ENCODE results near the gene MUC6. TPM values are rescaled to one million over a fixed set of nuclear protein-coding genes. Genes with fewer than 3 reads are reported as not detected.

MUC6 gene
- polyA plus RNA-seq, 1 of the 3 experiments (the other 2 are of a cell fraction): not detected

DNA sequence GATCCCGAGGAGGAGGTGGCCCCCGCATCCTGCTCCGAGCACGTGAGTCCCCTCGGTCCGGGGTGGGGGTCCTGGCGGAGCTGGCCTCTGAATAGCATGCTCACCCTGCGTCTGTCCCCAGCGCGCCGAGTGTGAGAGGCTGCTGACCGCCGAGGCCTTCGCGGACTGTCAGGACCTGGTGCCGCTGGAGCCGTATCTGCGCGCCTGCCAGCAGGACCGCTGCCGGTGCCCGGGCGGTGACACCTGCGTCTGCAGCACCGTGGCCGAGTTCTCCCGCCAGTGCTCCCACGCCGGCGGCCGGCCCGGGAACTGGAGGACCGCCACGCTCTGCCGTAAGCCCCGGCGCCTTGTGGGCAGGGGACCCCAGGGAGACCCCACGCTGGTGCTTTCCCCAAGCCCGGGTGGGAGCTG lies 41.7 kb upstream of the MUC6 start:
- DNase-seq: no peak
- Histone ChIP-seq H3K27ac (ENCODE audit: low read depth in 2 of 2, low read length in 1 of 2) (no peak overlapping the region), H3K4me1 (ENCODE audit: control insufficient read depth in 1 of 2, insufficient read depth in 2 of 2, low read depth in 1 of 2, low read length in 1 of 2) (peaks cover 0 to 4% of the 10 kb centered on the region in 2 experiments; a peak in 1 of 4 replicates), H2AFZ (ENCODE audit: low read depth) (no peak overlapping the region), H3K9ac (no peak overlapping the region), H3K9me3 (no peaks in the 10 kb centered on the region), H3K36me3 (replicated peaks in 1 of 2; ENCODE audit: control insufficient read depth in 1 of 2, insufficient read depth in 2 of 2, low read length in 1 of 2) (no peaks in the 10 kb centered on the region), H3K27me3 (ENCODE audit: insufficient read depth) (no peaks in the 10 kb centered on the region; the same call in 1 of the 2 replicates), H3K79me2 (ENCODE audit: insufficient read depth) (no peaks in the 10 kb centered on the region), H3K9me2 (no peaks in the 10 kb centered on the region), H3K4me3 (ENCODE audit: low read depth in 2 of 2, low read length in 1 of 2) (no peak overlapping the region), H3F3A (replicated peaks; ENCODE audit: insufficient read depth) (no peaks in the 10 kb centered on the region), H4K20me1 (ENCODE audit: insufficient read depth) (no peaks in the 10 kb centered on the region), H3K4me2 (no peak overlapping the region)
- POLR2A ChIA-PET: no interaction called here
- CTCF ChIA-PET: interaction anchor here (1.1 to 1.9 kb wide), 2 partner anchors 13 to 27 kb away, joined by 4 to 6 read pairs; no protein-coding TSS in a partner anchor
- 0% methylated on average over 1 of the region's 39 CpGs for WGBS (ENCODE audit: low lambda C conversion rate)
- no peak for TF ChIP-seq CHD2 (IDR thresholded peaks at IDR 0.05; ENCODE audit: low read length, partially characterized antibody)
- no peak for TF ChIP-seq NRF1 (IDR thresholded peaks at IDR 0.05; ENCODE audit: low read depth, low read length)
- TF ChIP-seq TAF1 (IDR thresholded peaks at IDR 0.05; ENCODE audit: borderline replicate concordance, low read depth, low read length): no peak
- TF ChIP-seq GABPA (IDR thresholded peaks at IDR 0.05; ENCODE audit: low read depth): no peak
- TF ChIP-seq NFIC (IDR thresholded peaks at IDR 0.05; ENCODE audit: borderline replicate concordance): no peak
- TF ChIP-seq, protein P1, sequence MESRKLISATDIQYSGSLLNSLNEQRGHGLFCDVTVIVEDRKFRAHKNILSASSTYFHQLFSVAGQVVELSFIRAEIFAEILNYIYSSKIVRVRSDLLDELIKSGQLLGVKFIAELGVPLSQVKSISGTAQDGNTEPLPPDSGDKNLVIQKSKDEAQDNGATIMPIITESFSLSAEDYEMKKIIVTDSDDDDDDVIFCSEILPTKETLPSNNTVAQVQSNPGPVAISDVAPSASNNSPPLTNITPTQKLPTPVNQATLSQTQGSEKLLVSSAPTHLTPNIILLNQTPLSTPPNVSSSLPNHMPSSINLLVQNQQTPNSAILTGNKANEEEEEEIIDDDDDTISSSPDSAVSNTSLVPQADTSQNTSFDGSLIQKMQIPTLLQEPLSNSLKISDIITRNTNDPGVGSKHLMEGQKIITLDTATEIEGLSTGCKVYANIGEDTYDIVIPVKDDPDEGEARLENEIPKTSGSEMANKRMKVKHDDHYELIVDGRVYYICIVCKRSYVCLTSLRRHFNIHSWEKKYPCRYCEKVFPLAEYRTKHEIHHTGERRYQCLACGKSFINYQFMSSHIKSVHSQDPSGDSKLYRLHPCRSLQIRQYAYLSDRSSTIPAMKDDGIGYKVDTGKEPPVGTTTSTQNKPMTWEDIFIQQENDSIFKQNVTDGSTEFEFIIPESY (IDR thresholded peaks at IDR 0.05; ENCODE audit: borderline replicate concordance, low read depth): no peak
- TF ChIP-seq, protein P2, sequence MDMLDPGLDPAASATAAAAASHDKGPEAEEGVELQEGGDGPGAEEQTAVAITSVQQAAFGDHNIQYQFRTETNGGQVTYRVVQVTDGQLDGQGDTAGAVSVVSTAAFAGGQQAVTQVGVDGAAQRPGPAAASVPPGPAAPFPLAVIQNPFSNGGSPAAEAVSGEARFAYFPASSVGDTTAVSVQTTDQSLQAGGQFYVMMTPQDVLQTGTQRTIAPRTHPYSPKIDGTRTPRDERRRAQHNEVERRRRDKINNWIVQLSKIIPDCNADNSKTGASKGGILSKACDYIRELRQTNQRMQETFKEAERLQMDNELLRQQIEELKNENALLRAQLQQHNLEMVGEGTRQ (IDR thresholded peaks at IDR 0.05; ENCODE audit: borderline replicate concordance, low read depth, low read length): no peak
- no peak for TF ChIP-seq FOSL2 (IDR thresholded peaks at IDR 0.05; ENCODE audit: borderline replicate concordance, low read depth)
- TF ChIP-seq RXRA (IDR thresholded peaks at IDR 0.05; ENCODE audit: borderline replicate concordance, low read depth): no peak
- no peak for TF ChIP-seq RFX5 (IDR thresholded peaks at IDR 0.05; ENCODE audit: low read length)
- TF ChIP-seq, protein P3, sequence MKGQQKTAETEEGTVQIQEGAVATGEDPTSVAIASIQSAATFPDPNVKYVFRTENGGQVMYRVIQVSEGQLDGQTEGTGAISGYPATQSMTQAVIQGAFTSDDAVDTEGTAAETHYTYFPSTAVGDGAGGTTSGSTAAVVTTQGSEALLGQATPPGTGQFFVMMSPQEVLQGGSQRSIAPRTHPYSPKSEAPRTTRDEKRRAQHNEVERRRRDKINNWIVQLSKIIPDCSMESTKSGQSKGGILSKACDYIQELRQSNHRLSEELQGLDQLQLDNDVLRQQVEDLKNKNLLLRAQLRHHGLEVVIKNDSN (IDR thresholded peaks at IDR 0.05; ENCODE audit: borderline replicate concordance, low read depth): no peak
- TF ChIP-seq, protein P4, sequence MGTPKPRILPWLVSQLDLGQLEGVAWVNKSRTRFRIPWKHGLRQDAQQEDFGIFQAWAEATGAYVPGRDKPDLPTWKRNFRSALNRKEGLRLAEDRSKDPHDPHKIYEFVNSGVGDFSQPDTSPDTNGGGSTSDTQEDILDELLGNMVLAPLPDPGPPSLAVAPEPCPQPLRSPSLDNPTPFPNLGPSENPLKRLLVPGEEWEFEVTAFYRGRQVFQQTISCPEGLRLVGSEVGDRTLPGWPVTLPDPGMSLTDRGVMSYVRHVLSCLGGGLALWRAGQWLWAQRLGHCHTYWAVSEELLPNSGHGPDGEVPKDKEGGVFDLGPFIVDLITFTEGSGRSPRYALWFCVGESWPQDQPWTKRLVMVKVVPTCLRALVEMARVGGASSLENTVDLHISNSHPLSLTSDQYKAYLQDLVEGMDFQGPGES (IDR thresholded peaks at IDR 0.05; ENCODE audit: low read depth, low read length): no peak
- TF ChIP-seq YY1 (IDR thresholded peaks at IDR 0.05; ENCODE audit: low read depth): no peak
- no peak for TF ChIP-seq FOXJ3 (CRISPR knock-in tag; IDR thresholded peaks at IDR 0.05)
- TF ChIP-seq JUND (IDR thresholded peaks at IDR 0.05): no peak
- no peak for TF ChIP-seq EP300 (IDR thresholded peaks at IDR 0.05; ENCODE audit: borderline replicate concordance in 1 of 2, low read depth in 1 of 2, low read length in 1 of 2)
- no peak for TF ChIP-seq ELF1 (IDR thresholded peaks at IDR 0.05)
- TF ChIP-seq, protein P5, sequence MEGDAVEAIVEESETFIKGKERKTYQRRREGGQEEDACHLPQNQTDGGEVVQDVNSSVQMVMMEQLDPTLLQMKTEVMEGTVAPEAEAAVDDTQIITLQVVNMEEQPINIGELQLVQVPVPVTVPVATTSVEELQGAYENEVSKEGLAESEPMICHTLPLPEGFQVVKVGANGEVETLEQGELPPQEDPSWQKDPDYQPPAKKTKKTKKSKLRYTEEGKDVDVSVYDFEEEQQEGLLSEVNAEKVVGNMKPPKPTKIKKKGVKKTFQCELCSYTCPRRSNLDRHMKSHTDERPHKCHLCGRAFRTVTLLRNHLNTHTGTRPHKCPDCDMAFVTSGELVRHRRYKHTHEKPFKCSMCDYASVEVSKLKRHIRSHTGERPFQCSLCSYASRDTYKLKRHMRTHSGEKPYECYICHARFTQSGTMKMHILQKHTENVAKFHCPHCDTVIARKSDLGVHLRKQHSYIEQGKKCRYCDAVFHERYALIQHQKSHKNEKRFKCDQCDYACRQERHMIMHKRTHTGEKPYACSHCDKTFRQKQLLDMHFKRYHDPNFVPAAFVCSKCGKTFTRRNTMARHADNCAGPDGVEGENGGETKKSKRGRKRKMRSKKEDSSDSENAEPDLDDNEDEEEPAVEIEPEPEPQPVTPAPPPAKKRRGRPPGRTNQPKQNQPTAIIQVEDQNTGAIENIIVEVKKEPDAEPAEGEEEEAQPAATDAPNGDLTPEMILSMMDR (IDR thresholded peaks at IDR 0.05): no peak
- no peak for TF ChIP-seq FOXM1 (IDR thresholded peaks at IDR 0.05; ENCODE audit: low read depth)

Measured in SK-N-SH (cell line).